Cerebellar cortex (tissue), 1 donor: Measurements from ENCODE around the gene FAM219B.
A peak's percentile ranks its signal among the peaks of the same experiment; 100 is the strongest.

Experiments used
- DNase-seq: peaks from one replicate; pipeline ENCODE4 v3.0.0-alpha.2; 2015; ENCODE audit warnings: low spot score

Gene FAM219B

DNA sequence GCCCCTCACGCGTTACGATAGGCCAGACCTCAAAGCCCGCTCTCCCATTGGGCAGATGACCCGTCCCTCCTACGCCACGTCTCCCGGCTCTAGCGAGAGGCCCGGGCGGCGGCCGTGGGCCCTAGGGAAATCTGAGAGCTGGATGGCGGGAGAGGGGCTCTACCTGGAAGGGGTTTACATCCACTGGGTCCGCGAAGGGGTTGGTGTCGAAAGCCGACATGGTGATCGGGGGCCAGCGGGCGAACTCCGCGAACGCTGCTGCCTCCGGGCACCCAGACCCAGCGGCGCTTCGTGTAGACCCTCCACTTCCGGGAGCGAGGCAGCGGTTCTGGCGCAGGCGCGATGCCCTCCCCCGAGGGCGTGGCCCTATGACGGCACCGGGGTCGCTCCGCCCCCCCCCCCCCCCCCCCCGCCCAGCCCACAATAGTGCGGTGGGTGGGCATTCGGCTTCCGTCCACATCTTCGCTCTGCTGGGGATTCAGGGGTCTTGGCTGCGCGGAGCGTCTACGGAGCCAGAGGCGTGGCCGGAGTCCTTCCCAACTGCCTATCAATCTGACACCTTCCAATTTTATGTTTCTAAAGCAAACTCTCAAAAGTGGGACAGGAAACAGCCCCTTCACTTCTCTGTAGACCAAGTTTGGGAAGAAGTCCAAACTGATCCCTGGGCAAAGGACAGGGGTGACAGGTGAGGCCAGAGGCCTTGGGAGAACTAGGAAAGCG is 33.5 kb downstream of the FAM219B start, which contains the start of gene SCAMP2:
SCAMP2 (minus strand) TSS at position 330 of the 720 bp plus-strand sequence; CDS start at position 220, 110 bp downstream.
- DNase-seq: peak; percentile 97

DNA sequence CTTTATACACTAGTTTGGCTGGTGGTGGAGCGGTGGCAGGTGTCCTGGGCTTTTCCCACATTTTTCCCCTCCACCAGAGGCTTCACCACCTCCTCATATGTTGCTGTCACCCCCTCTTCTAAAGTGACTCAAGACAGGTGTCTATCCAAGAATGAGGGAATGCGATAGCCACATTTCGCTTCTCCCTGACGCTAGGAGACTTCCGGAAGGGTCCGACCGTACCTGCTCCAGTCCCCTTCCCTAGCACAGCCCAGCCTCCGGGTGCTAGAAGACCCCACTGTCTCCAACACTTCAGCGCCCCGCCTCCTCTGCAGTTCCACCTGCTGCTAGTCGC is 34.0 kb downstream of the FAM219B start:
- no peak for DNase-seq

DNA sequence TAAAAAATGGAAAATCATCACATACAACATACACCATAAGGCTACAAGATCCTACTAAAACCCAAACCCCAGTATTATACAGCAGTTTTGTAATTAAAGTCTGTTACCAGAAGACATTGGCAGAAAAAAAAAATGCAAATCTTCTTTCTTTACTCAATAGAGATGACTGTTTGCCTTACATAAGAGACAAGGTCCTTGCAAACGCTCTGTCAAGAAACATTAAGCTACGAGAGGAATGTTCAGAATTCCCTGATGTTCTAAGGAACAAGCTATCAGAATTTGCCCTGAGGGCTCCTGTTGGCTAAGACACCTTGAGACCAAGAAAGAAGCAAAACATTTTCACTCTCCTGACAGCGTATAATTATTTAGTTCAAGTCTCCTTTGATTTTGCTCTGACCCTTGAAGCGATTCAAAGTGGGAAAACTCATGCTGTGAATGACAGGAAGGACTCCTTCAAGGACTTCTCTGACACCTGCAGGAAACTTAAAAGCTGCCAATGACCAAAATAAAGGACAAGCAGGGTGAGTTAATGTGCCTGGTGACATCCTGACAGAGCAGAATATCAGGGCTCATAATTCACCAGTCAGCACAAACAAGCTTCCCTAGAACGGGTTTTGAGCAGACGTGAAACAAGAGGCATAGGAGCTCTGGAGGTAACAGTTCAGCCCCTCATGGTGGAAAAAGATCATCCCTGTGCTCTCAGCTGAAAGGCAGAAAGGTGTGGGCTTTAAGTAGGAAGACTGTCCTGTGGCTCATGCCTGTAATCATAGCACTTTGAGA is 36.0 kb downstream of the FAM219B start:
- DNase-seq: no peak

DNA sequence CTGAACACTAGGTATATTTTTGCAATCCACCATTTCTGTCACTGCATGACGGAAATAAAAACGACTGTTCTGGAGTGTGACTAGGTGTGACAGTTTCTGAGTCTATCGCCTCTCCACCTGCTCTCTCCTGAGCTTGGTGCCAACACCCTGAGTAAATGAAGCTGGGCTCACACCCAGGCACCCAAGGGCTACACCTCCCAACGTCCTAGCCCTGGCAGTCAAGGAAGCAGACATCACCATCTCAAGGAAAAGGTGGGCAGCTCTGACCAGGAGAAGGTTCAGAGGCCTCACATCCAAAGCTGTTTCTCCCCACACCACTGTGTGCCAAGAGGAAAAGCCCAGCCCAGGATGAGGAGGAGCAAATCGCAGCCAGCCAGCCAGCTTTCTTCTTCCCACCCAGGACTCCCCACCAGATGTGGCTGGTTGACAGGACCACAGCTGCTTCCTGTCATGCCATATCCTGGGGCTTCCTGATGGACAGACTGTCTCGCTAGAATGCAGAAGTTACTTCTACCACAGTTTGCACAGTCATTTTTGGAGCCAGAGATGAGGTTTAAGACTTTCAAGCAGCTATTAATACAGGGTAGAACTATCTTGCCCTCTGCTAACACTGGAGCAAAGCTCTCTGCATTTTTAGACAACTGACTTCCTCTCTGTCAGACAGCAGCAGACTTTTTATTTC is 36.8 kb downstream of the FAM219B start:
- DNase-seq: peak; percentile 11

DNA sequence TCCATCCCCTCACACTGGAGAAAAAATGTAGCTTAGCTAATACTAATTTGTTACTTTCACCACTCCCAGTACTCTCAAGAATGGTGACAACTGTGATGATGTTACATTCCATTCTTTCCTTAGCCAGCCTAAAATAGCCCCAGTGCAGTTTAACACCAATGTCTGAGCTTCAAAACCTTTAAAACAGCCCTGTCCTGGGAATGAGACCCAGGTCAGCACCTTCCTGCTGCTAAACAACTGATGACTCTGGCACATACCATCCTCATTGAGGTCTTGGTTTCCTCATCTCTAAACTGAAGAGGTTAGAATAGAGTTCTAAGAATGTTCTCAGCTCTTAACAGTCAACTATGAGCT is 37.3 kb downstream of the FAM219B start:
- no peak for DNase-seq

DNA sequence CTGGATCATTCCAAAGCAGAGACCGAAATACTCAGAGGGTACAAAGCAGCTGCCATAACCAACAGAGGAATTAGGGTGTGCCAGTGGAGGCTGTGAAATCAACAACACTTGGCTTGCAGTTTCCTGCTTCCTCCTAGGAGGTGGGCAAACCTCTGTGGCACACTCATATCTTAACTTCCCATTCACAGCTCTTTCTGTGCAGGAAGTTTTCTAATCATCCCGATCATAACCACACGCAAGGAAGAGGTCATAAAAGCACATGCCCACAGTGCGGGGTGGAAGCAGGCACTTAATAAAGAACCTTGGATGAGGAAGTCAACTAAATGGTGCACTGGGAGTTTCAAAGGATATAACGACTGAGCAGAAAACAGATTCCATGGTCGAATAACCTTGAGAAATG is 38.6 kb downstream of the FAM219B start:
- DNase-seq: no peak

DNA sequence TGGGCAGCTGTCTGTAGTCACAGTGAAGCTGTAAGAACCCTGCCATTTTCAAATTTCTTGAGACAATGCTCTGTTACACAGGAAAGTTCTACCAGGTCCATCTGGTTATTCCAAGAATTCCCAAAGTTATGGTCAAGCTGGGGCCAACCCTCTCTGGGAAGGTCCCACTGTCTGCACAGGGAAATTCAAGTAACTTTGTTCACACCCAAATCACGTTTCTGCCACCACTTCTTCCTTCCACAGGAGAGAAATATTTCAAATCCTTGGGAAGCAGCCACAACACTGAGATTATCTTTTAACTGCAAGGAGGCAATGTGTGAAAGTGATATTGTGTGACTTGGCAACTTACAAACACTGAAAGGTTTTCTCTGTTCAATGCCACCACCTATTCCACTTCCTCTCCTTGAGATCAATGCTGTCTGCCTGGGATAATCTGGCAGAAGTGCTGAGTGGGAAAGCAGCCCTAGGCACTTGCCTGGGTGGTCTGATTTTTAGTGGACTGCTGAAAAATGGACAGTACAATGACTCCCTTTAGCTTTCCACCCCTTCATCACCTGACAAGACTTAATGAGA is 39.1 kb downstream of the FAM219B start:
- DNase-seq: no peak

DNA sequence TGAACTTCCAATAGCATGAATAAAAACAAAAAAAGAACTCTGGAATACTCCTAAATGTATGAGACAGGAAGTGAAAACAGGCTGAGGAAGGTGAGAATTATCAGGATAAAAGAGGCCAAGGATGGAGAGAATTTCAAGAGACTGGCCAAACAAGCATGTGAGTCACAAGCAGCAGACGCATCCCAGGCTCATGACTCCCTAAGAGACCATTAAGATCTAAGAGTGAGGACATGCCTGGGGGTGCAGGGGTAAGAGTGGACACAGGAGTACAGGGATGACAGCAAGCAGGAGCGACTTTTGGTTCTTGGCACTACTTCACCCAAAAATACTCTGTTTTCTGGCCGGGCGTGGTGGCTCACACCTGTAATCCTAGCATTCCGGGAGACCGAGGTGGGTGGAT is 40.6 kb downstream of the FAM219B start:
- DNase-seq: no peak

DNA sequence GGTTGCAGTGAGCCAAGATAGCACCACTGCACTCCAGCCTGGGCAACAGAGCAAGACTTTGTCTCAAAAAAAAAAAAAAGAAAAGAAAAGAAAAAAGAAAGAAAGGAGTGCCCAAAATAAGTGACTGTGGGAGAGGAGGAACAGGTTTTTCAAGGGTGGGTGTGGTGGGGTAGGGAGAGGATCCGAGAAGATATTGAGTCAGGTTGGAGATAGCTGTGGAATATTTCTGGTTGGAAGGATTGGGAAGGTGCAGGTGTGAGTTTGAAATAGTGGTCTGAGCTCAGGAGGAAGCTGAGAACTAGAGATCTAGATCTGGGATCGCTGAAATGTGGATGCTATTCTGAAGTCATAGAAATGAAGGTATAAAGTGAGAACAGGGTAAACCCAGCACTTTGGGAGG is 41.3 kb downstream of the FAM219B start:
- DNase-seq: no peak

DNA sequence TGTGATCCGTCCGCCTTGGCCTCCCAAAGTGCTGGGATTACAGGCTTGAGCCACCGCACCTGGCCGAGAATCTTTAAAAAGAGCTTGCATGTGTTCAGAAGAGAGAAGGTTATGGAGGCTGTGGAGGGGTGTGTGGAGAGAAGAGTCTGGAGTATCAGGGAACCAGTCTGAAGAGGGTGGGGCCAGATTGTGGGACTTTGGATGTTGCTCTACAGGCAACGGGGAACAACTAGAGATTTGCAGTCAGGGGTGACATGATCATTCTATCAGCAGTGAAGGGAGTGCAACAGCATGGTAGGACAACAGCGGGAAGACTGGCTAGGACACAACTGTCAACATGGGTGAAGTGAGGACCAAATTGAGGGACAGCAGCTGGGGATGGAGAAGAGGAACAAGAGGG is 42.4 kb downstream of the FAM219B start:
- DNase-seq: no peak

DNA sequence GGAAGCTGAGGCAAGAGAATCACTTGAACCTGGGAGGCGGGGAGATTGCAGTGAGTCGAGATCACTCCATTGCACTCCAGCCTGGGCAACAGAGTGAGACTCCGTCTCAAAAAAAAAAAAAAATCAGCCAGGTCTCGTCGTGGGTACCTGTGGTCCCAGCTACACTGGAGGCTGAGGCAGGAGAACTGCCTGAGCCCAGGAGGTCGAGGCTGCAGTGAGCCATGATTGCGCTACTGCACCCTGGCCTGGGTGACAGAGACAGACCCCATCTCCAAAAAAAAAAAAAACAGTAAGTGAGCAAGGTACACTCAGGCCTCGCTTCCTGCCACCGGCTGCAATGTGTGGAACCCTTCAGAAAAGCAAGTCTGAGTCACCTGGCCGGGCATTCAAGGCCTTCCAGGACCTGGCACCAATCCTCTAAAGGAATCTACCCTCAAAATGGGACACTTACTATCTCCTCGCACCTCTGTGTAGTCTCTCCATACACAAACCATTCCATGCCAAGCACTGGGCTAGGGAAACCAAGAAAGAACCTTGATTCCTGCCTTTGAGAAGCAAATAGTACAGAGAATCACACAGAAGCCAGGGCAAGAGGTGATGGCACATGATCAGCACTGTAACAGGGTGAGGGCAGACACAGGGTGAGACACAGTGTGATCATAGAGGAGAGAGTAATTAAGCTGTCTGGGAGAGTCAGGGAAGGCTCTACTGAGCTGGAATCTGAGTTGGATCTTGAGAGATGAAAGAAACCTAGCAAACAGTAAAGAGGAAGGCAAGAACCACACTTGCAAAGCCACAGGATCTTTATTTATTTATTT is 43.2 kb downstream of the FAM219B start:
- DNase-seq: no peak

DNA sequence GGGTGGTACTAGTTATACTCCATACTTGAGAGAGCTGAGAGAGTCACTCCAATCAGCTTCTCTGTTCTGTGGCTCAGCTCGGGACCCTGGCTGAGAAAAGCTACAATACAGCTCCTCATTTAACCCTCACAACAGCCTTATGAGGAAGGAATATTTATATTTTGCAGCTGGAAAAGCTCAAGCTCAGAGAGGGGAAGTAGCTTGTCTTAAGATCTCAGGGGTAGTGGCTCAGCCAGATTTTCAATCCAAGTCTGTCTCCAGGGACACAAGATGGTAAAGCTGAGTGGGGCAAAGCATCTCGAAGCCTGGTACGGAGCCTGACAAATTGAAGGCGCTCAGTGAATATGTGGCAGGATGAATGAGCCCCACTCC is 48.3 kb downstream of the FAM219B start:
- no peak for DNase-seq

DNA sequence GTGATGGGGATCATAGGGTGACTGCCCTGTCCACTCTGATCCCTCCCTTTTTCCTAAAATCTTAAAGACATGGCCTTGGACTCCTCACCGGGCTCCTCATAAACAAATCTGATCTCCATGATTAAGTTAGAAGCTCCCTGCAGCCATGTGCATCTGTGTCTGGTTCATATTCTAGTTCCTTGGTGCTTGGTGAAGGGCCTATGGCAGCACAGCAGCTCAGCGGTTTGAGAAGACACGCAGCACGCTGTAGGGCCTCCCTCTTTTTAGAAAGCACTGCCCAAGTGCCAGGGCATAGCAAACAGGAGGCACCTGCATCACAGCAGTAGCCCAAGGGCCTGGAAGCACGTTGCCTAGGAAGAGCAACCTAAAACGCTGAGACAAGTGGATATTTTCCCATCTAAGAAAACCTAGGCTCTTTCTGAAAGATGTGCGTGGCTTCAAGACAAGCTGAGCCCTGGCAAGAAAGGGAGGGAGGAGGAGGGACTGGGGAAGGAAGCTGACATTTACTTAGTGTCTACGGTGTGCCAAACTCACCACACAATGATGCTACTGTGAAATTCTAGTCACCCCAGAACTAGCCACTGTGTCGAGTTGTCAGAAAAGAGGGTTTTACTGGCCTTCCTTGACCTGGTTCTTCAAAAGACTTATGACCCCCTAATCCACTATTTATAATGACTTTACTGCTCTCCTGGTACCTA is 48.8 kb downstream of the FAM219B start:
- DNase-seq: no peak

DNA sequence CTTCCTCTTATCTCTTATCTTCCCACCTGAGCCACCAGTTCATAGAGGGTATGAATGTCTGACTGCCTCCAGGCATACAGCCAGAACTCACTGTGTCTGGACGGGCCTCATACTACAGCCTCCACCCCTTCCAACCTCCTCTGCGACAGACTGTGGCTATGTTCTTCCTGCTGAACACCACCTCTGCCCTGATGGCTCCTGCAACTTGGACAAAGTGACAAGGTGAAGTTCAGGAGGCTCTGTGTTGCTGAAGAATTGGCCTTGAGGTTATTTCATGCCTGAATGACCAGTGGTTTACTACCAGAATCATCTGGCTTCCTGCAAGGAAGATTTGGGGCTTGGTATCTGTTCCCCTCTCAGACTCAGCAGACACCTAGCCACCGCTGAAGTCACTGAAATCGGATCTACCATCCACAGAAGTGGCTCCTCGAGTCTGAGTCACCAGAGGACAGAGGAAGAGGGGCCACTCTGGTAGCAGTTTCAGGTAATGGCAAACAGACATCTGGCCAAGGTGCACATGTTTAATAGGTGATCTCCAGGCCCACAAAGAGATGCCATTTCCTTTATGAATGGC is 49.5 kb downstream of the FAM219B start:
- DNase-seq: no peak

DNA sequence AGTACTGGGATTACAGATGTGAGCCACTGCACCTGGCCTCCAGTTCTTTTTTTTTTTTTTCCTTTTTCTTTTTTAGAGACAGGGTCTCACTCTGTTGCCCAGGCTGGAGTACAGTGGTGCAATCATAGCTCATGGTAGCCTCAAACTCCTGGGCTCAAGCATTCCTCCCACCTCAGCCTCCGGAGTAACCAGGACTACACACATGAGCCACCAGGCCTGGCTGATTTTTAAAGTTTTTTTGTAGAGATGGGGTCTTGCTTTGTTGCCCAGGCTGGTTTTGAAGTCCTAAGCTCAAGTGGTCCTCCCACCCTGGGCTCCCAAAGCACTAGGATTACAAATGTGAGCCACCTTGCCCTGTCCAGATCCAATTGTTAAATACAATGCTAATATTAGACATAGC is 50.1 kb downstream of the FAM219B start:
- no peak for DNase-seq

DNA sequence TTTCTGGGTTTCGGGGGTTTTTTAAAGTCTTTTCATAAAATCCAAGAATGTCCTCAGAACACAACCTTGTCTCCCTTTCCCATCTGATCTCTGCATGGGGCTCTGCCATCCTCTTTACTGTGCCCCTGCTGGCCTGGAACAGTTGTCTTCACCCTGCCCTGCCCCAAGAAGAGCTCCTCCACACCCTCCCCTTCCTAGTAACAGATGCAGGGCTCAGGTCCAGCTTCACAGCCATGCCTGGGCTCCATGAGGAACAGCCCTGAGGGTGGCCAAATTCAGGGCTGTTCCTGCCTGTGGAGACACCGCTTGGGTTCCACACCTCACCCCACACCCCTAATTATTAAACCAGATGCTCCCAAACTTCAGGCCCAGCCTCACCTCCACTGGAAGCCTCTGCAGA is 50.8 kb downstream of the FAM219B start:
- no peak for DNase-seq

DNA sequence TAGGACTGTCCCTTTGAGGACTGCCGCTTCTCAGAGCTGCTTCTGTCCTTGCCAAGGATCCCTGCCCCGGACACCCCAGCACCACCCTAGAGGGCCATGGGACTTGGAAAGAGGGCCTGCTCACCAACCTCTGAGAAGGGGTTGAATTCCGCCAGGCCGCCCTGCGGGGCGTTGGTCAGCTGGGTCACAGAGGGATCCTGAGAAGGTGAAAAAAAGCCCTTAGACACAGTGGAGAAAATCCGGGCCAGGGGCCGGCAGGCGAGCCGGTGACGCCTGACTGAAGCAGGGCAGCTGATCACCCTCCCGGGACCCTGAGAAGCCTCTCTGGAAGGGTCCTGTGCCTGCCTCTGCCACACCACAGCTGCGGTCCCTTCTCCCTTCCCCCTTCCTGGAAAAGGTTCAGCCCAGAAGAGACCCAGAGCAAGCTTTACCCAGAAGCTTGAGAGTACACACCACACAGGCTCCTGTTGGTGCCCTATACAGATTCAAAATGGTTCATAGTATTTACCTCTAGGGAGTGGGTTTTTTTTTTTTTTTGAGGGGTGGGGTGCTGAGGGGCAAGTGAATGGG is 52.1 kb downstream of the FAM219B start:
- DNase-seq: no peak

DNA sequence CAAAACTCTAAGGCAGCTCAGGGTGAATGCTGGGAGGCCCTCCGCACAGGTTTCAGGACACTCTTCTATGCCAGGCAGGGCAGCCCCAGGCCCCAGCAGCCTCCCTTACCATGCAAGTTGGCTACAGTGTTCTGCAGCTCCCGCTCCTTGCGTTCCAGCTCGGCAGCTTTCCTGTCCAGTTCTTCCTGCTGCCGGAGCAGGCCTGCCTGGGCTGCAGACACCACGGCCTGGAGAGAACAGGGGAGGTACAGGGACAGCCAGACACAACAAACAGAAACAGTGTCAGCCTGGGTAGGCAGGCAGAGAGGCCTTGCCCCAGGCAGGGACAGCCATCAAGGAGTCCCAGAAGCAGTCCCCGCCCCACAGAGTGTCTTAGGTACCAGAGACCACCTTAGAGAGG is 54.7 kb downstream of the FAM219B start:
- DNase-seq: no peak

DNA sequence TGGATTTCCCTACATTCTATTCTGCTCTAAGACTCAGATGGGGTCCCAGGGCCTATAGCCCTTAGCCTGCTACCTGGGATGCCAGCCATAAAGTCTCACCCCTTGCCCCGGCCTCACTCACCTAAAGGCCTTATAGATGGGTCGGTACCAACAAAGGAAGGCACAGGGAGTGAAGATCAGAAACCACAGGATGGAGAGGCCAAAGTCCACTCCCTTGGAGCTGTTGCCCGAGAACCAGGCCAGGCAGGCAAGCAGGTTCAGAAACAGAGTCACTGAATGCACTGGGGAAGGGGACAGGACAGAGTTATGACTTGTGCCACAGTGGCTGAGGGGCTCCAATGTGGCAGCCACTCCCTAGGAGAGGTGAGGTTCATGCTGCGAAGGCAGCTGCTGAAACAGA is 56.3 kb downstream of the FAM219B start:
- DNase-seq: no peak
